Right lobe of liver (tissue), 4 donors: ENCODE data around the gene IL1RAPL1.

Experiments used
- POLR2A ChIP-seq: fragments of 450-650 bp; IDR thresholded peaks from one replicate; pipeline ENCODE4 v1.6.1; 2017; ENCODE audit warnings: antibody characterized with exemption, mild to moderate bottlenecking
- TF ChIP-seq, protein P1 (sequence below), 4 donors: fragments of 200-600 bp in 3 of 4; fragments of 450-650 bp in 1 of 4; IDR thresholded peaks; one replicate each; pipeline versions ENCODE4 v1.5.1 to v1.8.0; 2016 to 2022; ENCODE audit warnings: antibody characterized with exemption in 4 of 4, mild to moderate bottlenecking in 2 of 4
- donor health status: DM: no; HTN: no; CAD: no.
- donor health status: DM: no; HTN: no; CAD: no.
- donor health status: DM: no; HTN: yes; CAD: no.

DNA sequence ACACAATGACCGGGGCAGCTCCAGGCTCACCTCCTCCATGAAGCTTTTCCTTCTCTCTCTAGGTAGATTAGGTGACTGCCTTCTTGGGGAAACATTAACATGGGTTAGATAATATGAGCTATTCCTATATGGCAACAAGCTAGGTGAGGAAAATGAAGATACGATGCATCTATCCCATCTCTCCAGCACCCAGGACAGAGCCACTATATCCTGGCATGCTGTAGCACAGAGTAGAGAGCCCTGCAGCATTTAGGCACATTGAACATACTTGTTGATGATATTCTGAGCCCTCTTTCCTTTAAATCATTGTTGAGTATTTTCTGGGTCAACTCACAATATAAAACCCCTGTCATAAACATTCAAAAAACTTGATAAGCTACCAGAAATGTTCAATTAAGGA is 1133.9 kb downstream of the IL1RAPL1 start:
- no peak for TF ChIP-seq POLR2A
- TF ChIP-seq, protein P1, sequence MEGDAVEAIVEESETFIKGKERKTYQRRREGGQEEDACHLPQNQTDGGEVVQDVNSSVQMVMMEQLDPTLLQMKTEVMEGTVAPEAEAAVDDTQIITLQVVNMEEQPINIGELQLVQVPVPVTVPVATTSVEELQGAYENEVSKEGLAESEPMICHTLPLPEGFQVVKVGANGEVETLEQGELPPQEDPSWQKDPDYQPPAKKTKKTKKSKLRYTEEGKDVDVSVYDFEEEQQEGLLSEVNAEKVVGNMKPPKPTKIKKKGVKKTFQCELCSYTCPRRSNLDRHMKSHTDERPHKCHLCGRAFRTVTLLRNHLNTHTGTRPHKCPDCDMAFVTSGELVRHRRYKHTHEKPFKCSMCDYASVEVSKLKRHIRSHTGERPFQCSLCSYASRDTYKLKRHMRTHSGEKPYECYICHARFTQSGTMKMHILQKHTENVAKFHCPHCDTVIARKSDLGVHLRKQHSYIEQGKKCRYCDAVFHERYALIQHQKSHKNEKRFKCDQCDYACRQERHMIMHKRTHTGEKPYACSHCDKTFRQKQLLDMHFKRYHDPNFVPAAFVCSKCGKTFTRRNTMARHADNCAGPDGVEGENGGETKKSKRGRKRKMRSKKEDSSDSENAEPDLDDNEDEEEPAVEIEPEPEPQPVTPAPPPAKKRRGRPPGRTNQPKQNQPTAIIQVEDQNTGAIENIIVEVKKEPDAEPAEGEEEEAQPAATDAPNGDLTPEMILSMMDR (IDR thresholded peaks at IDR 0.05), result no peak
